Activated T-cell treated with anti-CD3 and anti-CD28 coated beads for 4 hours (primary cell): ENCODE results near the gene TIGD3.

Experiments
- DNase-seq: peaks from one replicate; pipeline ENCODE4 v3.0.0-alpha.2; 2020

The TIGD3 gene

DNA sequence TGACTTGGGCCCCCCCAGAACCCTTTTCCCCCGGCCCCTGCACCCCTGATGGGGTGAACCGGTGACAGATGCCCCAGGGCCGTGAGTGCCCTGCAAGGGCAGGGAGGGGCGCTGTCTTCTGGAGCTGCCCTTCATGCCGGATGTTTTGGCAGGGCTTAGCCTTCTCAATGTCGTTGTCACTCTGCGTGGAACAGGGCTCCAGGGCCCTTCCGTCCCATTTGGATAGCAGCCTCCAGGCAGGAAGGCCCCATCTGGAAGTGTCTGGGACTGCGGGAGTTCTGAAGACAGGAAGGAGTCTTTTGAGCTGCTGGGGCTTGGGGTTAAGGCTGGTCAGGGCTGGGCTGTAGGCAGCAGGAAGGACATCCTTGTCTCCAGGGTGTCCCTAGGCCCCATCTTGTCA, 36.4 kb downstream of the TIGD3 start:
- DNase-seq = no peak

DNA sequence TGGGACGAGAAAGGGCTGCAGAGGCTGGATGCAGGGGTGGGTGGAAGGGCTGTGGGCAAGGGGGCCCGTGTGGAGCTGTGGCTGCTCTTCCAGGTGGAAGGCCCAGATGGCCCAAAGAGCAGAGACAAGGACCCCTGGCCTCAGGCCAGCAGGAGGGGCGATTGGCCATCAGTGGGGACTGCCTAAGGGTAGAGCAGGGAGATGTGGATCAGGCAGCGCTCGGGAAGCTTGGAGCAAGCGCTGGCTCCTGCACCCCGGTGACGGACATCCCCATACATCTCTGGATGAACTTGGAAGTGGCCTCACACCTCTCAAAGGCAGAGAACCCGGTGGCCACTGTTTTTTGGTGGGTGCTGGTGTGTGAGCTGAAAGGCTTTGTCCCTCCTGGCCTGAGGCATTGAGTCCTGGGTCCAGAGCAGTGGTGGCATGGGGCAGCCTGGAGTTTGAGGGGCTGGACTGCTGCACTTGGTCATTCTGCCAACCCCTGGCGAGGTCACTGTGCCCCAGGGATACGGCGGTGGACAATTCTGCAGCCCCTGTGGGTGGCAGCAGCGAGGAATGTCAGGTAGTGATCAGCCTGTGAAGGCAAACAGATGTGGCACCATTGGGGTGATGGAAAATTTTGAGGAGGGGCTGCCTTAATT, 37.8 kb downstream of the TIGD3 start:
- DNase-seq = no peak

DNA sequence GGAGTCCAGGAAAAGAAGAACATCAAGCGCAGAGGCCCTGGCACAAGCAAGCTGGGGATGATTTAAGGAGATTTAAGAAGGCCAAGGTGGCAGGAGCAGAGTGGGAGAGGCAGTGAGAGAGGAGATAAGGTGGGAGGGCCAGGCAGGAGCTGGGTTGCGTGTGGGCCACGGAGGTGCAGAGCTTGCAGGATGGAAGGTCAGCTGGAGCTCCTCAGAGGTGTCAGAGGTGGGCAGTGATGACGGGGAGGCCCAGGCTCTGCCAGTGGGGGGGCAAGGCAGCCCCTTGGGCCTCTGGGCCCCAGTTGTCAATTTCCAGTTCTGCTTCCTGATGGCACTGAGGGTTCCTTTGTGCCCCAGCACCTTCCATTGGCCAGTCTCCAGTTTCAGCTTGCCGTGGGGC, 38.3 kb downstream of the TIGD3 start:
- no peak for DNase-seq

DNA sequence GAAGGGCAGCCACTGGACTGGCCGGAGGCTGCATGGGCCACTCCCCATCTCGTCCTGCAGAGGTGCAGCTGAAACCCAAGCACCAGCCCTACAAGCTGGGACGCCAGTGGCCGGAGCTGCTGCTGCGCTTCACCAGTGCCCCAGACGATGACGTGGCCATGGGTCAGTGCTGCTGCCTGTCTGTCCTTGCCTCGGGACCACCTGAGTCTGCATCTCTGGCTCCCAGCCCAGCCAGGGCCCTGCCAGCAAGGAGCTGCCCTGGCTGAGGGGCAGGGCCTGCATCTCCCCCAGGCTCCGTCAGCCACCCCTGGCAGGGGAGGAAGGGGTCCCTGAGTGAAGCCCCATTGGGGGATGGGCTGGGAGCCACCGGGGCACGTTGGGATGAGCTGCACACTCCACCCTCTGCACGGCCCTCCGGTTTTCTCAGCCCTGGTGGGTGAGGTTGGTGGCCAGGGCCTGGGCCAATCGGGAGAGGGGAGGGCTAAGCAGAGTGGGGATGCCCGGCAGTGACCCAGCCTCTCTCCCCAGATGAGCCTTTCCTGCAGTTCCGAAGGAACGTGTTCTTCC, 39.0 kb downstream of the TIGD3 start:
- DNase-seq = no peak

DNA sequence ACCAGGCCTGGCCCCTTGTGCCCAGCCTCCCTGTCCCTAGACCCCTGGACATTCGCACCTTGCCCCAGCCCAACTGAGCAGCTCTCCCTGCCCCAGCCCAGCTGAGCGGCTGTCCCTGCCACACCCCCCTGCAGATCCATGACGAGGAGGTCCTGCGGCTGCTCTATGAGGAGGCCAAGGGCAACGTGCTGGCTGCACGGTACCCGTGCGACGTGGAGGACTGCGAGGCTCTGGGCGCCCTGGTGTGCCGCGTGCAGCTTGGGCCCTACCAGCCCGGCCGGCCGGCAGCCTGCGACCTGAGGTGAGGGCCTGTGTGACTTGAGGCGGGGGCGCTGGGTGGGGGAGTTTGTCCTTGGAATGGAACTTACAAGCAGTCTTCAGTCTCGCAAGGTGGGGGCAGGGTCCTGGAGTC, 39.6 kb downstream of the TIGD3 start:
- no peak for DNase-seq

DNA sequence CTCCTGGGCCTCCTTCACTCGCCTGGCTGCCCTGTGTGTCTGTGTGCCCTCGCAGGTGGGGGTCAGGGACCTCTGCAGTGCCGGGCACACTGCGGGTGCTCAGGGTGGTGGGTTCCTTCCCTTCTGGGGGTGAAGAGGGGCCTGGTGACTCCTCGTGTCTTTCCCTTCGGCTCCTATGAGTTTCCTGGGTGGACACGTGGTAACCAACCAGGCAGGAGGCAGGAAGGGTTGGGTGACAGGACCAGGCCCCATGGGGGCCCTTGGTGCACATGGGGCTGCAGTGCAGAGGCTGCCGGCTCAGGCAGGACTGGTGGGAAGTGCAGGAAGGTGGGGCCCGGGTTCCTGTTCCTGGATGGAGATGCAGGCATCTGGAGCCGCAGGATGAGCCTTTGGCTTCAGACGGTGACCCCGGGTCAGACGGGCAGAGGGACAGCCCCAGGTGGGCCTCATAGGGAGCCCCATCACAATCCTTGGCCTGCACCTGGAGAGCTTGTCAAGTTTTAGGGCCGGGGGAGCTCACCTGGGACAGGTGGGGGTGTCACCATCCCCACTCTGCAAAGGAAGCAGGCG, 41.5 kb downstream of the TIGD3 start:
- DNase-seq = no peak

DNA sequence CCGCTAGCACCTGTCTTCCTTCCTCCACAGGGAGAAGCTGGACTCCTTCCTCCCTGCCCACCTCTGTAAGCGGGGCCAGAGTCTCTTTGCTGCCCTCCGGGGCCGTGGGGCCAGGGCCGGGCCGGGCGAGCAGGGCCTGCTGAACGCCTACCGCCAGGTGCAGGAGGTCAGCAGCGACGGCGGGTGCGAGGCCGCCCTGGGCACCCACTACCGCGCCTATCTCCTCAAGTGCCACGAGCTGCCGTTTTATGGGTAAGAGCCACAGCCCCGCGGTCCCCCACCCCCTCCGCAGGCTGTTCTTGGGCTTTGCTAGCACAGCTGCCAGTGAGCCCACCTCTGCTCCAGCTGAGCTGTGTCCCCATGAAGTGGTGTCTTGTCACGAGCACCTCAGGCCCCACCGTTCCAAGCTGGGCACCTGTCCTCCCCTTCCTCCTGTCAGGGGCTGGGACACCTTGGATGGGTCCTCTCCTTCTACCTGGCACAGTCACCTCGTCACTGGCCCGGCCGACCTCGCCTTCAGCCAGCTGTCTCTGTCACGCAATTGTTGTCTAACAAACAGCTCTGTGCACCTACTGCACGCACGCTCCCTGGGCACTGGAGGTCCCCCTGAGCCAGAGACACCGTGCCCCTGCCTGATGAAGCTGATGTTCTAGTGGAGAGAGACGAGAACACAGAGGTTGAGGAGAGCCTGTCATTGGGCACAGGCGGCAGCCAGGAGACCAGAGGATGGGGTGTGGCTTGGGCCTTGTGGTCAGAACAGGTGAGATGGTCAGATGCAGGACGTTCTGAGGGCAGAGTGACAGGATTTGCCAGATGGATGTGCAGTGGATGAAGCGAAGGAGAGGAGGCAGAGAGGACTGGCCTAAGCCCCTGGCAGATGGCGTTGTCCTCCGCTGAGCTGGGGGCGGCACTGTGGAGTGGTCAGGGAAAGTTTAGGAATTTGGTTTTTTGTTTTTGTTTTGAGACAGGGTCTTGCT, 42.5 kb downstream of the TIGD3 start:
- DNase-seq = no peak

DNA sequence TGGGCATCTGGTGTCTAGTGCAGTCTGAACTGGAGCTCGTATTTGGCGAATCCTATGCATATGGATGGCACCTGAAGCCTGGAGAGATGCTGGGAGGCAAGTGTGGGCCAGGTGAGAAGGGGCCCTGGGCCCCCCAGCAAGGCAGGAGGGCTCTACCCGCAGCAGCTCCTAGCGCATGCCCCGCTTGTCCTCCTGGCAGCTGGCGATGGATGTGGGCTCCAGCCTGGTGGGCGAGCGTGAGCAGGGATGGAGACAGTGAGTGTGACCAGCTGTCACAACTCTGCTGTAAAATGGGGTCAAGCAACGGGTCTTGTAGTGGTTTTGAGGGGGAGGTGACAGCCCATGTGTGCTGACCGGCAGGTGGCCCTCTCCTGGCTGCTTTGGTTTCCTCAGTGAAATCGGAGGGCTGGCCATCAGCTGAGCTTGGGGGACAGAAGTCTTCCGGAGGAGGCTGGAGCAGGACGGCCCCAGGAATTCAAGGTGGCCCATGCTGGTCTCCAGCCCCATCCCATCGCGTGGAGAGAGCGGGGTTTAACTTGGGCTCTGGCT, 43.9 kb downstream of the TIGD3 start:
- DNase-seq = no peak

DNA sequence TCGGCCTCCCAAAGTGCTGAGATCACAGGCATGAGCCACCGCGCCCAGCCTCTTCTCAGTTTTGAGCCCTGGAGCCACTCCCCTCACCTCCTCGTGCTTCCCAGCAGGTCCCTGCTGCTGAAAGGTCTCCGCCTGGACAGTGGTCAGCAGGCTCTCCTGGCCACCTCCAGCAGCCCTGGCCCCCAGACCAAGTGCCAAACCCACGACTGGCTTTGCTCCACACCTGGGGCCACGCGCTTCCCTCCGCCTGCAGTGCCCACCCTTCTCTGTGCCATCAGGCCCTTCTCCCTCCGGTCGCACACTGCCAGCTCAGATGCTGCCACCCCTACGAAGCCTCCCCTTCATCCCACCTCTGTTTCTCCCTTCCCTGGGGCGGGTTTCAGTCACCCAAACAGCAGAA, 44.7 kb downstream of the TIGD3 start:
- no peak for DNase-seq

DNA sequence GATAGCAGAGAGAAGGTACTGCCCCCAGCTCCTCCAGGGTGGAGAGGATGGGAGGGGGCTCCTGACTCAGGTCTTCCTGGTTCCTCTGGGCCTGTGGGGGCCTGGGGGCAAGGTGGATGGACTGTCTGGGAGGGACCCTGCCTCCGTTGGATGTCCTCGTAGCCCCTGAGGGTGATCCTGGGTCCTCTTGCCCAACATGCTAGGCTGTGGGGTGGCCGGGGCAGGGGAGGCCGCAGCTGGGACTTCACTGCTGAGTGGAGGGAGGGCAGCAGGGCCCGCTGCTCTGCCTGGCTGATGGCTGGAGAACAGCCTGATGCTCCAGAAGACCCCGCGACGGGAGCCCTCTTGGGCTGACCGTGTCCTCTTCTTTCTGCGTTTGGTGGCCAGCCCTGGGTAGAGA, 45.3 kb downstream of the TIGD3 start:
- DNase-seq = no peak

DNA sequence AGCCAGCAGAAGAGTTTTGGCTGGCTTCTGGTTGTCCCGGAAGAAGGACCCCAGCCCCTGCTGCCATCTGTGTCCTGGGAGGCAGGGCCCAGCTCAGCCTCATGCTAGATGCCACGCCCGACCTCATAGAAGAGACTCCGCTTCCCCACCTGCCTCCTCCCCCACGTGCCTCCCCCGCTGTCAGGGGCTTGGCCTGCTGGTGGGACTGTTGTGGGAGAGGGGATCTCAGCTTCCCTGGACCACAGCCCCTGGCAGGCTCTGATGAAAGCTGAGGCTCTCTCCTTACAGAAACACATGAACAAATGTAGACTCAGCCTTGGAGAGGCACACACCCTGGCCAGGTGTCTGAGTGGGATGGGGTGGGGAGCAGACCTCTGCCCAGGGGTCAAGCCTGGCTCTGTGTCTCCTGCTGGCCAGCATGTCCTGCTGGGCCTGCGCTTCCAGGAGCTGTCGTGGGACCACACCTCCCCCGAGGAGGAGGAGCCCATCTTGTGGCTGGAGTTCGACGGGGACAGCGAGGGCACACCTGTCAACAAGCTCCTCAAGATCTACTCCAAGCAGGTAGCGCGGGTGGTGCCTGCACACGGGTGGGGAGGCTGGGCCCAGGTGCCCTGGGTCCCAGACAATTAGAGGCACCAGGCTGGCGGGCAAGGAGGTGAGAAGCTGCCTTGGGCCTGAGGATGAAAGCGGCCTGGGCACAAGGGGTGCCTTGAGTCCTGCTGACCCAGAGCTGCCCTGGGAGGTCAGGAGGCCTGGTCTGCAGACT, 45.9 kb downstream of the TIGD3 start:
- no peak for DNase-seq

DNA sequence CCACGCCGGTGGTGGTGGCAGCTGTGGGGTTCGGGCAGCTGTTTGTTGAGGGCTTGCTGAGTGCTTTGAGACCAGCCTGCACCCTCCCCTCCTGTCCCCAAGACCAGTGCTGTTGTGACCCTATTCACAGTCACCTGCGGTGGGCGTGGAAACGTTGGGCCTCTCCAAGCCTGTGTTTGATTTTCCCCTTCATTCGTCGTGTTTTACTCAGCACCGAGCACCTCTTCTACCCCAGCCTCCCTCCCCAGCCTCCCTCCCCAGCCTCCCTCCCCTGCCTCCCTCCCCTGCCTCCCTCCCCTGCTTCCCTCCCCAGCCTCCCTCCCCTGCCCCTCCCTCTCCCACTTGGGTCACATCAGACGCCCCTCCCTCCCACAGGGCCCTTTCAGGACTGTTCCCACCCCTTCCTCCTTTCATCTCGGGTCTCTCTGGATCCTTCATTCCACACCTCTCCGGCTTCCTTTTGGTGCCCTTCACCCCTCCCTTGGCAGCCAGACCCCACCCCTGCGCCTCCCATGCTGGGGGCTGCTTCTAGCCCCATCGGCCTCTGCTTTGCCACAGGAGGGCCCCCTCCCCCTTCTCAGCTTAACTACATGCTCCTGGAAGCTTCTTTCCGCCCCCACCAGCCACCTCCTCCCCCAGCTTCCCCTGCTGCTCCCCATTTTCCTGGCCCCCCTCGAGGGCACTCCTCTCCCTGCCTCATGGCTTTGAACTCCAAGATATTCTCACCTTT, 46.7 kb downstream of the TIGD3 start:
- no peak for DNase-seq

DNA sequence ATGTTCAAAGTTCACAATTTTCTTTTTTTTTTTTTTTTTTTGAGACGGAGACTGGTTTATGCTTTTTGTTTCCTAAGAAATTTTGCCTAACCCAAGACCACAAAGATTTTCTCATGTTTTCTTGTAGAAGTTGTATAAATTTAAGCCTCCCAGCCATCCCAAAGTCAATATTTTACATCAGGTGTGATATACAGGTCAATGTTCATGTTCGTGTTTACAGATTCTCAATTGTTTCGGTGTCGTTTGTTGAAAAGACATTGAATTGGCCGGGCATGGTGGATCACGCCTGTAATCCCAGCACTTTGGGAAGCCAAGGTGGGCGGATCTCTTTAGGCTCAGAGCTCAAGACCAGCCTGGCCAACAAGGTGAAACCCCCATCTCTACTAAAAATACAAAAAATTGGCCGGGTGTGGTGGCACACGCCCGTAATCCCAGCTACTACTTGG, 47.3 kb downstream of the TIGD3 start:
- DNase-seq = no peak

DNA sequence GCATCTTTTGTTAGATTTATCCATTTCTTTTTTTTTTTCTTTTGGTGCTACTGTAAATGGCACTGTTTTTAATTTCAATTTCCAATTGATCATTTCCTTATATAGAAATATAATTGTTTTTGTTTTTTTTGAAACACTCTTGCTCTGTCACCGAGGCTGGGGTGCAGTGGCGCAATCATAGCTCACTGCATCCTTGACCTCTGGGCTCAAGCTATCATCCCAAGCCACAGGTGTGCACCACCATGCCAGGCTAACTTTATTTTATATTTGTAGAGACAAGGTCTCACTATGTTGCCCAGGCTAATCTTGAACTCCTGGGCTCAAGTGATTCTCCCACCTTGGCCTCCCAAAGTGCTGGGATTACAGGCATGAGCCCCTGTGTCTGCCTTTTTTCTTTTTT, 48.2 kb downstream of the TIGD3 start:
- no peak for DNase-seq

DNA sequence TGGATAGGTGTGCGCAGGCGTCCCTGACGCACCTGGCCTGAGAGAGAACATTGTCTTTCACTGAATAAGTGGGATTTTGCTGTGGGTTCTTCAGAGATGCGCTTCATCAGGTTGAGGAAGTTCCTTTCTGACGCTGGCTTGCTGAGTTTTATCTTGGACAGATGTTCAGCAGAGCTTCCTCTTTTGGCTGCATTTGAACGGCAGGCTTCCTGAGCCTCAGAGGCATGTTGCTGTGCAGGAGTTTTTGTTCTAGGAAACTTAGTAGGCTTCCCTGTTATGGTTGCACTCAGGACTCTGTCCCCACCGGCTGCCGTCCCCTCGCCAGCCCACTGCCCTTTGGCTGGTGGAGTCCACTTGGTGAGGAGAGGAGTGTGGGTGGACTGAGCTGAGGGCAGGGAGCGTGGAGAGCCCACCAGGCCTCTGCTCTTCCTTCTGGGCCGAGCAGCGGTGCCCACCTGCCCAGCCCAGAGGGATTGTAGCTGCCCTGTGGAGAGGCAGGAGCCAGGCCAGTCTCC, 49.1 kb downstream of the TIGD3 start:
- DNase-seq = no peak

DNA sequence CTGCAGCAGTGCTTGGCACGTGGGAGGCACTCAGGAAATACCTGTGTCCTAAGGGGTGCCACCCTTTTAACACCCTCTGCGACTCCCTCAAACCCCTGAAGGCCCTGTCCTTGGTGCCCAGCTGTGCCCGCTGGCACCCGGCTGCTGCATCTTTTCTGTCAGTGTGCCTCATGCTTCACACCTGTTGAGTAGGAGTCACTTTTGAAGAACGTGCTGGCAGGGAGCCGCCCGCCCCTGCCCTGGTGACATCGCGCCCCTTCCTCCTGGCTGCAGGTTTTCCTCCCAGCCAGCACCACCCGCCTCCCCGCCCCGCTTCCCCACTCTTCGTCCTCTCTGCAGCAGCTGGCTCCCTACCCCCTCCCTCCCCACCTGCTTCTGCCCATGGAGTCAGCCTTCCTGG, 49.7 kb downstream of the TIGD3 start:
- DNase-seq = no peak

DNA sequence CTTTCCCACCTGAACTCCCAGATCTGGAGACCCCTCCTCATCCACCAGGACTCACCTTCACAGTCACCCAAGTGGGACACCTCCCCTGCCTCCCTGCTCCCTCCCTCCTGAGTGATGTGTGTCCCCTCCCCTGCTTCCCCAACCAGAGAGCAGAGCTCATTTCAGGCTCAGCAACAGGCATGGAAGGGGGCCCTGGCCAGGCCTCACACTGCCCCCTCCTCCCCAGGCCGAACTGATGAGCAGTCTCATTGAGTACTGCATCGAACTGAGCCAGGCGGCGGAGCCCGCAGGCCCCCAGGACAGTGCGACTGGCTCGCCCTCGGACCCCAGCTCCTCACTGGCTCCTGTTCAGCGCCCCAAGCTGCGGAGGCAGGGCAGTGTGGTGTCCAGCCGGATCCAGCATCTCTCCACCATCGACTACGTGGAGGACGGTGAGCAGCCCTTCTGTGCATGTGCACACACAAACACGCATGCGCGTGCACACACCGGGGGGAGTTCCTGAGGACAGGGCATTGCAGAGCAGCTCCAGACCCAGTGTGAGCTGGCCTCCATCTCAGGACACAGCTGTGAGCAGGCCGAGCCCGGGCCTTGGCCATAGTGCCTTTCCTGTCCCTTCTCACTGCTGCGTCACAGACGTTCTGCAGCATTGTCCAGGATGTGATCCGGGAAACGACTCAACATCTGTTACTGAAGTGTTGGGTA, 50.2 kb downstream of the TIGD3 start:
- no peak for DNase-seq
